GM23338 (cell line): ENCODE measurements around the gene ANKH. TPM values are rescaled to one million over a fixed set of nuclear protein-coding genes. Genes with fewer than 3 reads are reported as not detected.

ENCODE experiments used
- ATAC-seq: fragments of 200-7000 bp; cut with Tn5 transposase; 3 replicates; pipeline ENCODE4 v1.9.1; 2020
- DNase-seq: peaks from one replicate; pipeline ENCODE4 v3.0.0-alpha.2; 2015; ENCODE audit warnings: low spot score
- H2AFZ ChIP-seq: fragments of 200-600 bp; sonication (generic); 2 replicates; pipeline ENCODE4 v1.8.0; 2016; ENCODE audit warnings: antibody characterized with exemption, mild to moderate bottlenecking, moderate library complexity
- H3F3A ChIP-seq: fragments of 200-600 bp; sonication (generic); replicated peaks from 2 replicates; pipeline ENCODE4 v1.8.0; 2017; ENCODE audit warnings: antibody characterized with exemption, mixed run types, low read depth
- H3K27ac ChIP-seq: fragments of 200-600 bp; sonication (generic); 2 replicates; pipeline ENCODE4 v1.6.1; 2016; ENCODE audit warnings: low read depth
- H3K27me3 ChIP-seq: fragments of 200-600 bp; sonication (generic); 2 replicates; pipeline ENCODE4 v1.8.0; 2016; ENCODE audit warnings: mild to moderate bottlenecking, mixed run types, moderate library complexity; ENCODE audit not compliant: insufficient read depth
- H3K36me3 ChIP-seq: fragments of 200-600 bp; sonication (generic); 2 replicates; pipeline ENCODE4 v1.8.0; 2016; ENCODE audit warnings: mild to moderate bottlenecking; ENCODE audit not compliant: insufficient read depth
- H3K4me1 ChIP-seq: fragments of 200-600 bp; sonication (generic); 2 replicates; pipeline ENCODE4 v1.8.0; 2016; ENCODE audit warnings: mild to moderate bottlenecking, moderate library complexity; ENCODE audit not compliant: insufficient read depth
- H3K4me2 ChIP-seq: fragments of 200-600 bp; sonication (generic); 2 replicates; pipeline ENCODE4 v1.7.1; 2017; ENCODE audit warnings: mixed run types
- H3K4me3 ChIP-seq: fragments of 200-600 bp; sonication (generic); 2 replicates; pipeline ENCODE4 v1.6.1; 2016; ENCODE audit warnings: mixed run types
- H3K79me2 ChIP-seq: fragments of 200-600 bp; sonication (generic); replicated peaks from 2 replicates; pipeline ENCODE4 v1.8.0; 2017; ENCODE audit warnings: mild to moderate bottlenecking; ENCODE audit not compliant: insufficient read depth
- H3K9me2 ChIP-seq: fragments of 200-600 bp; sonication (generic); 2 replicates; pipeline ENCODE4 v1.8.0; 2017; ENCODE audit not compliant: insufficient read depth
- H4K20me1 ChIP-seq: fragments of 200-600 bp; sonication (generic); replicated peaks from 2 replicates; pipeline ENCODE4 v1.8.0; 2017; ENCODE audit warnings: mild to moderate bottlenecking; ENCODE audit not compliant: insufficient read depth
- H3K27ac Mint-ChIP-seq: 2 replicates; pipeline ENCODE4 v1.8.0; 2020; ENCODE audit warnings: inconsistent platforms, mild to moderate bottlenecking, moderate library complexity, mixed read lengths
- H3K27me3 Mint-ChIP-seq: 3 replicates; pipeline ENCODE4 v1.8.0; 2022; ENCODE audit warnings: low read depth, mild to moderate bottlenecking, moderate library complexity, mixed read lengths, inconsistent platforms; ENCODE audit not compliant: insufficient read depth, poor library complexity
- H3K36me3 Mint-ChIP-seq: 3 replicates; pipeline ENCODE4 v1.8.0; 2021; ENCODE audit warnings: low read depth, mild to moderate bottlenecking, inconsistent platforms, moderate library complexity, mixed read lengths
- H3K4me1 Mint-ChIP-seq: 3 replicates; pipeline ENCODE4 v1.8.0; 2020; ENCODE audit warnings: mild to moderate bottlenecking, inconsistent platforms, mixed read lengths
- H3K4me3 Mint-ChIP-seq: 3 replicates; pipeline ENCODE4 v1.8.0; 2021; ENCODE audit warnings: moderate library complexity, mild to moderate bottlenecking, inconsistent platforms, mixed read lengths
- H3K9me3 Mint-ChIP-seq: 3 replicates; pipeline ENCODE4 v1.8.0; 2020; ENCODE audit warnings: moderate library complexity, mild to moderate bottlenecking, inconsistent platforms, mixed read lengths
- CREB1 ChIP-seq: fragments of 250-450 bp; sonication (Bioruptor Pico); IDR thresholded peaks from 2 replicates; pipeline ENCODE4 v1.5.0; 2020; ENCODE audit warnings: low read depth, mild to moderate bottlenecking, moderate library complexity
- CTCF ChIP-seq, 2 experiments: fragments of 200-600 bp in 1 of 2; sonication (generic) in 1 of 2; conservative IDR thresholded peaks; 2 replicates each; pipeline versions ENCODE4 v1.5.1 to v1.6.1; 2016 to 2017; ENCODE audit warnings: antibody characterized with exemption in 2 of 2, low read depth in 2 of 2, mild to moderate bottlenecking in 2 of 2, moderate library complexity in 1 of 2
- ETS1 ChIP-seq: IDR thresholded peaks from 2 replicates; pipeline ENCODE4 v1.6.1; 2016; ENCODE audit warnings: antibody characterized with exemption
- EZH2 ChIP-seq: fragments of 200-600 bp; sonication (generic); IDR thresholded peaks from one replicate; pipeline ENCODE4 v1.8.0; 2017; ENCODE audit warnings: antibody characterized with exemption, mild to moderate bottlenecking, low read depth; ENCODE audit not compliant: unreplicated experiment
- EZH2phosphoT487 ChIP-seq: fragments of 200-600 bp; sonication (generic); IDR thresholded peaks from one replicate; pipeline ENCODE4 v1.8.1; 2018; ENCODE audit warnings: antibody characterized with exemption; ENCODE audit not compliant: unreplicated experiment
- JUNB ChIP-seq: IDR thresholded peaks from one replicate; pipeline ENCODE4 v1.6.1; 2016; ENCODE audit warnings: antibody characterized with exemption; ENCODE audit not compliant: unreplicated experiment
- NANOG ChIP-seq: IDR thresholded peaks from 2 replicates; pipeline ENCODE4 v1.6.1; 2016; ENCODE audit warnings: antibody characterized with exemption, borderline replicate concordance
- POLR2AphosphoS5 ChIP-seq: IDR thresholded peaks from 2 replicates; pipeline ENCODE4 v1.6.1; 2016; ENCODE audit warnings: antibody characterized with exemption, low read depth
- REST ChIP-seq: IDR thresholded peaks from one replicate; pipeline ENCODE4 v1.6.1; 2018; ENCODE audit warnings: antibody characterized with exemption; ENCODE audit not compliant: unreplicated experiment
- STAT1 ChIP-seq: IDR thresholded peaks from one replicate; pipeline ENCODE4 v1.6.1; 2016; ENCODE audit warnings: antibody characterized with exemption; ENCODE audit not compliant: unreplicated experiment
- ZNF114 ChIP-seq: fragments of 250-450 bp; sonication (Bioruptor Pico); IDR thresholded peaks from 2 replicates; pipeline ENCODE4 v1.5.0; 2020; ENCODE audit warnings: mild to moderate bottlenecking, moderate library complexity
- ZNF331 ChIP-seq: fragments of 250-450 bp; sonication (Bioruptor Pico); IDR thresholded peaks from 2 replicates; pipeline ENCODE4 v1.5.0; 2020; ENCODE audit warnings: low read depth, mild to moderate bottlenecking, moderate library complexity
- polyA plus RNA-seq: library from polyadenylated mRNA; unstranded; fragments of >200 nt; fragmentation: Nextera tagmentation; extraction: Ambion mirVana; gene quantifications from 2 replicates; pipeline ENCODE4 v1.2.1, GENCODE V29; 2016
- total RNA-seq: library from RNA; depleted of rRNA; stranded (reverse); fragments of >200 nt; shearing (Covaris generic); gene quantifications from 2 replicates; pipeline ENCODE4 v1.2.3, GENCODE V29; 2014

The ANKH gene
- total and polyA plus RNA-seq, 2 experiments from 2014 or later, result 5.0 to 6.1 TPM

- Mint-ChIP-seq H3K4me3 (no peak overlapping the region), H3K36me3 (no peaks in the 10 kb centered on the region), H3K27me3 (peaks cover 9% of the 10 kb centered on the region), H3K27ac (no peak overlapping the region), H3K4me1 (peaks cover 13% of the 10 kb centered on the region), H3K9me3 (no peaks in the 10 kb centered on the region)
- H3K36me3 ChIP-seq, result no peaks in the 10 kb centered on the region
- H3K4me1 ChIP-seq, result peaks cover 6% of the 10 kb centered on the region; the same call in 1 of the 2 replicates
- no peak overlapping the region for H2AFZ ChIP-seq
- no peak overlapping the region for H3K4me3 ChIP-seq
- DNase-seq (no peak), ATAC-seq (no peak)
- no peak overlapping the region for H3K27ac ChIP-seq
- no peaks in the 10 kb centered on the region for H3K79me2 ChIP-seq
- TF ChIP-seq NANOG (no peak), POLR2AphosphoS5 (no peak), STAT1 (no peak), CREB1 (CRISPR knock-in tag) (no peak), EZH2 (no peak), REST (no peak), ETS1 (no peak)
- H3K9me2 ChIP-seq, result no peaks in the 10 kb centered on the region
- H4K20me1 ChIP-seq, result no peaks in the 10 kb centered on the region
- no peak overlapping the region for H3K4me2 ChIP-seq
- no peaks in the 10 kb centered on the region for H3F3A ChIP-seq
- no peaks in the 10 kb centered on the region for H3K27me3 ChIP-seq
Measured at GRCh38 chr5:14733661-14734060, 137.9 kb downstream of the ANKH start.

DNA sequence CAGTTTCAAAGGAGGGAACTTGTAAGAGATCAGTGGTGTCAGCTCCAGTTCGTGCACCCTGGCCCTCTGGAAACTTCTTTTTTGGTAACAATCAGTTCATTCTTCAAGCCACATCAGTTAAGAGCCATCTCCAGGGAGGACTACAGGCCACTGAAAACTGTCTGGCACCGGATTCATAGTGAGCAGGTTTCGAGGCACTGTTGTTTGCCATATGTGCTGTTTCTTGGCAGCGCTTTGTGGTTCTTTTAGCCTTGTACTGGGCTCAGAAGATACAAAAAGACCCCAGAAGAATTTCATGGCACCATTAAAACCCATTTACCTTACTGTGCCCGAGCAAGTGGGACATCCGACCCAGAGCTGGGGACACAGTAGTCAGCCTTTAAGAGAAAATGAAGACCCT, 138.6 kb downstream of the ANKH start:
- Histone ChIP-seq H3K27me3 (no peaks in the 10 kb centered on the region), H3K4me2 (no peak overlapping the region), H3K4me3 (no peak overlapping the region), H3K27ac (no peak overlapping the region), H3K79me2 (no peaks in the 10 kb centered on the region), H3K9me2 (no peaks in the 10 kb centered on the region), H3K4me1 (peaks cover 10% of the 10 kb centered on the region), H2AFZ (no peak overlapping the region), H3K36me3 (no peaks in the 10 kb centered on the region), H4K20me1 (no peaks in the 10 kb centered on the region), H3F3A (no peaks in the 10 kb centered on the region)
- ATAC-seq (no peak), DNase-seq (no peak)
- peaks cover 12% of the 10 kb centered on the region for H3K27me3 Mint-ChIP-seq
- peaks cover 20% of the 10 kb centered on the region for H3K4me1 Mint-ChIP-seq
- no peak overlapping the region for H3K4me3 Mint-ChIP-seq
- H3K36me3 Mint-ChIP-seq, result no peaks in the 10 kb centered on the region
- H3K27ac Mint-ChIP-seq, result no peak overlapping the region
- H3K9me3 Mint-ChIP-seq, result no peaks in the 10 kb centered on the region
- TF ChIP-seq CTCF (conservative IDR thresholded peaks at IDR 0.05; ENCODE audit: low read depth in 2 of 2), result no peak
- no peak for TF ChIP-seq NANOG
- TF ChIP-seq EZH2phosphoT487, result no peak
- no peak for TF ChIP-seq ETS1
- no peak for TF ChIP-seq JUNB
- no peak for TF ChIP-seq ZNF114 (CRISPR knock-in tag)
- TF ChIP-seq CREB1 (CRISPR knock-in tag), result no peak
- TF ChIP-seq POLR2AphosphoS5, result no peak
- no peak for TF ChIP-seq ZNF331 (CRISPR knock-in tag)
- TF ChIP-seq EZH2, result no peak
- TF ChIP-seq STAT1, result no peak
- TF ChIP-seq REST, result no peak
